HG03565 (cell line): Measurements from ENCODE around the gene BMP10.
A peak's percentile ranks its signal among the peaks of the same experiment; 100 is the strongest.

Source experiments
- ATAC-seq: cut with Tn5 transposase; IDR thresholded peaks from one replicate; pipeline ENCODE4 v1.9.1; 2021; ENCODE audit warnings: mild to moderate bottlenecking, moderate library complexity; ENCODE audit not compliant: unreplicated experiment

Gene BMP10, protein sequence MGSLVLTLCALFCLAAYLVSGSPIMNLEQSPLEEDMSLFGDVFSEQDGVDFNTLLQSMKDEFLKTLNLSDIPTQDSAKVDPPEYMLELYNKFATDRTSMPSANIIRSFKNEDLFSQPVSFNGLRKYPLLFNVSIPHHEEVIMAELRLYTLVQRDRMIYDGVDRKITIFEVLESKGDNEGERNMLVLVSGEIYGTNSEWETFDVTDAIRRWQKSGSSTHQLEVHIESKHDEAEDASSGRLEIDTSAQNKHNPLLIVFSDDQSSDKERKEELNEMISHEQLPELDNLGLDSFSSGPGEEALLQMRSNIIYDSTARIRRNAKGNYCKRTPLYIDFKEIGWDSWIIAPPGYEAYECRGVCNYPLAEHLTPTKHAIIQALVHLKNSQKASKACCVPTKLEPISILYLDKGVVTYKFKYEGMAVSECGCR

GRCh38 chr2:68871159-68871764 is at the start of gene BMP10:
Gene BMP10, minus strand, starts transcription at chr2:68871397. Its CDS starts 39 bp downstream, at chr2:68871358.
- no peak for ATAC-seq

DNA sequence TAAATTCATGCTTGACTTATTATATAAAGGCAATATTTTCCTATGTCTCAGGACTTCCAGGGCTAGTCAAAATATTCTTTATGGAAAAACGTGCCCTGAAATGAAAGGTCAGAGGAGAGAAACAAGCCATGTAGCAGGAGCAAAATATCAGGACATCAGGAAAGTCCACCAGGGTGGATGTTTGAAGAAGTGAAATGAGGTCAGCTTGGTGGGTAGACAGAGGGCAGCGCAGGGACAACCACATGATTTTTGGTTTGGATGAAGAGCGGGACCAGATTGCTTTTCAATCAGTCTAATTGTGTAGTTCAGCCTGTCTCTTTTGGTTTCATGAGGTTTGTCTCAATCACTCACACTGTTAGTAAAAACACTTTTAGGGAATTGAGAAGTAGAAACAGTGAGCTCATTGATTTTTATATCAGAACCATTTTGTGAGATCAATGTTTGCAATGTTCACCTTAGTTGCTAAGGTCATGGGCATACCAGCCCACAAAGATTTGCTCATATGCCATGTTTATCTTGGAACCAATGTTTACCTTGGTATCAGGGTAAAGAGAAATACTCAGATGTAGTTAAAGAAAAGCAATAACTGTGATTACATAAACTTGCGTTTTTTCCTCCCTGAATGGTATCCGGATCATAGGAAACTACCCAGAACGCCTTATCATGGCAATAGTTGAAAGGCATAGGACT is 49.4 kb upstream of the BMP10 start:
- ATAC-seq, result no peak

- no peak for ATAC-seq
Observed at GRCh38 chr2:68918497-68918896, 47.3 kb upstream of the BMP10 start.

DNA sequence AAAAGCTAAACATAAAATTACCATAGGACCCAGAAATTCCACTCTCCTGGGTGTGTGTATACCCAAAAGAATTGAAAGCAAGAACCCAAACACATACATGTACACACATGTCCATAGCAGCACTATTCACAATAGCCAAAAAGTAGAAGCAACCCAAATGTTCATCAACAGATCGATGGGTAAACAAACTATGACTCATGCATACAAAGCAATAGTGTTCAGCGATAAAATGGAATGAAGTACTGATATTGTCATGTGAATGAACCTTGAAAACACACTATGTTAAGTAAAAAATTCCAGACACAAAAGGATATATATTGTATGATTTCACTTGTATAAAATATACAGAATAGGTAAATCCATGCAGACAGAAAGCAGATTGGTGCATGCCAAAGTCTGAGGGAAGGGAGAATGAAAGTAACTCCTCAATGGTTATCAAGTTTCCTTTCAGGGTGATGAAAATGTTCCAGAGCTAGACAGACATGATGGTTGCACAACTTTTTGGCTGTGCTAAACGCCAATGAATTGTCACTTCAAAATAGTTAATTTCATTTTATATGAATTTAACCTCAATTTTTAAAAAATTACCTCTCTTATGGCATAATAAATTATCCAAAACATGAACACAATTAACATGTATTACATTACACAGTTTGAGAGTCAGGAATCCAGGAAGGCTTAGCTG is 46.0 kb upstream of the BMP10 start:
- ATAC-seq, result no peak

GRCh38 chr2:68916226-68916625 is 45.0 kb upstream of the BMP10 start:
- no peak for ATAC-seq

- ATAC-seq, result no peak
Observed at GRCh38 chr2:68915393-68915792, 44.2 kb upstream of the BMP10 start.

DNA sequence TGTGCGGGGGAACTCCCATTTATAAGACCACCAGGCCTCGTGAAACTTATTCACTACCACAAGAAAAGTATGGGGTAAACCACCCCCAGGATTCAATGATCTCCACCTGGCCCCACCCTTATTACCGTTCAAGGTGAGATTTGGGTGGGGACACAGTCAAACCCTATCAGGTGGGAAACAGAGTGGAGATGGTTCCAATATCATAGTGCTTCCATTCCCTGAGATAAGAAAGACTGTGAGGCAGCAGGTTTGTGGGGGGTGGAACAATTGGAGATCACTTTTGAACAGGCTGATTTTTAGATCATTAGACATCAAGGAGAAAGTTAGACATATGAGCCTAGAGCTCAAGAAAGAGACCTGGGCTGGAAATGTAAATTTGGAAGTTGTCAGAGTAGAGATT is 42.2 kb upstream of the BMP10 start:
- no peak for ATAC-seq

DNA sequence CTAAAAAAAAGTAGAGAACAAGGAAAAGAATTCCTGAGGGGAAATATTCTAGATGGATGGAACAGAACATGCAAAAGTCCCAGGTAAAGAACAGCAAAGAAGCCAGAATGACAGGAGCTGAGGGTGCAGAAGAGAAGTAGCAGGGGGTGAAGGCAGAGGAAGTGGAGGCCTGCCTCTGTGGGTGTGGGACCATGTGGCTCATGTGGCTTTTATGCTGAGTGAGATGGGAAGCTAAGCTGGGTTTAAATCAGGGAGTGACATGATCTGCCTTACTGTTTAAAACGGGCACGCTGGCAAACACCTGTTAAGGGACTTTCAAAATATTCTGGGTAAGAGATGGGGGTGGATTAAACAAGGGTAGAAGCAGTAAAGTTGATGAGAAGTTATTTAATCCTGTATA is 41.5 kb upstream of the BMP10 start:
- ATAC-seq, result no peak

DNA sequence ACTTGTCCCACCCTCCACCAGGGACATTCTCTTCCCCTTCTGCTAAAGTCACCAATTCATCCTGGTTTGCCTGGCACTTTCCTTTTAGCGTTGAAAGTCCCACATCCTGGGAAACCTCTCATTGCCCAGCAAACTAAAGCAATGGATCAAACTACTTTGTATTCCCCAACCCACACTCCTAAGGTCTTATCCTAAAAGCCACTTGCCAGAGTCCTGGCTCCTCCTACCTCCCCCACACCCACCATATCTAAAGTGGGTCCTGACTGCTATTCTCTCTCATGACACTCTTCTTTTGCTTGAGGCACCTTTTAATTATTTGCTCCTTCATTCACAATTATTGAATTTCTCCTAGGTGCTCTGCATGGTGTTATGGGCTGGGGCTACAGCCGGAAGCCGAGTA is 40.9 kb upstream of the BMP10 start:
- no peak for ATAC-seq

DNA sequence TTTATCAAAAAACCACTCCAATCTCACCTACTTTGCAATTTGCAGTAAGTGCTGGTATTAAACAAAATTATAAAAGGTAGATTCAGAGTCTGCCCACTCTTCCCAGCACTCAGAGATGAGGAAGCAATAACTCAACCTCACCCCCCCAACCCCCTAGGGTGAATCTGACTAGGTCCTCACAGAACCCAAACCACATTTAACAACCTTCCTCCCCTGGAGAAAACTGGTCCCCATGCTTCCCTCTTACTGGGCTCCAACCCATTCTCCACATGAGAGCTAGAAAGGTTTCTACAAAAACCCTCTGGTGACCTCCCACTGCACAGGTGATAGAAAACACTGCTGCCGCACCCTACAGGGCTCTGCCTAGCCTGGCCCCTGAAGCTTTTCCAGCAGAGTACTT is 40.5 kb upstream of the BMP10 start:
- ATAC-seq, result no peak

GRCh38 chr2:68911246-68911645 is 40.0 kb upstream of the BMP10 start:
- ATAC-seq, result no peak

DNA sequence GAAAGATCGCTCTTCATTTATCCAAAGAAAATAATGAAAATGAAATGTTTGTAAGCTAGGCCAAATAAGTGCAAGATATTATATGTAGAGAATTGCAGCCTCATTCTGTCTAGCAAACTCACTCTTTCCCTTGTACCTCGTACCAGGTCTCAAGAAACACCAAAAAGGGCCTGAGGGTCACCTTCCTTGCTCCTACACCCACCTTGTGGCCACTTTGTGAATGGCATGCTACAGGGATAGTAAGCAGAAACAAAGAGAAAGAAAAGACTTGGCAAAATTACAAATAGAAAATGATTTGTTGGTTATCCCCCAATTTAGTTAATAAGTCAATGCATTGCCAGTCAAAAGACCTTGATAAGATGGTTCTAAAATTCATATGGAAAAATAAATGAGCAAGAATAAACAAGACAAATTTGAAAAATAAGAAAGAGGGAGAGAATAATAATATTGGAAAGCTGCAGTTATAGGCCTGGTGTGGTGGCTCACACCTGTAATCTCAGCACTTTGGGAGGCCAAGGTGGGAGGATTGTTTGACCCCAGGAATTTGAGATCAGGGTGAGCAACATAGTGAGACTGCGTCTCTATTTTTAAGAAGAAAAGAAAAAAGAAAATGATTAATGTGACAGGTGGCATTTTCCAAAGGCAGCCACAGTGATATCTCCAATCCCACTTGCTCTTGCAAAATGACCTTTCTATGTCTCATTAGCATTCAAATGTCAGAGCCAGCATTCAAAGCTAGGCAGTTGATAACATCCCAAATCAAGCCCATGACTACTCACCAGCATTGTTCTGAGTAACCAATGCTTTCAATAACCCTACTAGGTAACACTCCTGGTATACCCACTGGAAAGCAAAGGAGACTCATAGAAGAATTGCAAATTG is 38.8 kb upstream of the BMP10 start:
- peak; percentile 48 for ATAC-seq

- ATAC-seq, result peak; percentile 90
Observed at GRCh38 chr2:68908392-68908970, 37.3 kb upstream of the BMP10 start.

DNA sequence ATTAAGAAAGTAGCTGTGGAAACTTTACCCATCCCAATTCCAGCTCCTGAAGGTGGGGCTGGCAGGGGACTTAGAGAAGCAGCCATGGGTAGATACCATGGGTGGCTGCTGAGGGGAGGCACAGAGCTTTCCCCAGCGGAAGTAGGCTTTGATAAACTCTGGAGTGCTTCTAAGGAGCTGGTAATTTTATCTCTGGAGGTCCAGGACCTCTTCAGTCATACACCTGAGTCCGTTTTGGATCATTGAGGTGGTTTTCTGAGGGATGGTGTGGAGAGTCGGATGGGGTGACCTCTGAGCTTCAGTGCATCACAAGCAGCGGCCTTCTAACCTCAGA is 36.7 kb upstream of the BMP10 start:
- peak; percentile 17 for ATAC-seq

- no peak for ATAC-seq
Observed at GRCh38 chr2:68907232-68907919, 36.2 kb upstream of the BMP10 start.

- ATAC-seq, result no peak
Observed at GRCh38 chr2:68906716-68907115, 35.5 kb upstream of the BMP10 start.

GRCh38 chr2:68905116-68905515 is 33.9 kb upstream of the BMP10 start:
- no peak for ATAC-seq

DNA sequence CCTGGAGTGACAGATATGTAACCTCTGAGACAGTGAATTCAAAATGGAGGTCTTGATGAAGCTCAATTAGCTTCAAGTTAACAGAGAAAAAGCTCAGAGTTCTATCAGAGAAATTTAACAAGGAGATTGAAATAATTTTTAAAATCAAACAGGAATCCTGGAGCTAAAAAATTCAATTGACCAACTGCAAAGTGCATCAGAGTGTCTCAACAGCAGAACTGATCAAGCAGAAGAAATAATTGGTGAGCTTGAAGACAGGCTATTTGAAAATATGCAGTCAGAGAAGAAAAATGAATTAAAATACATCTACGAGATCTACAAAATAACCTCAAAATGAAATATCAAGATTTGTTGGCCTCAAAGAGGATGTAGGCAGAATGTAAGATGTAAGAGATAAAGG is 30.4 kb upstream of the BMP10 start:
- no peak for ATAC-seq

DNA sequence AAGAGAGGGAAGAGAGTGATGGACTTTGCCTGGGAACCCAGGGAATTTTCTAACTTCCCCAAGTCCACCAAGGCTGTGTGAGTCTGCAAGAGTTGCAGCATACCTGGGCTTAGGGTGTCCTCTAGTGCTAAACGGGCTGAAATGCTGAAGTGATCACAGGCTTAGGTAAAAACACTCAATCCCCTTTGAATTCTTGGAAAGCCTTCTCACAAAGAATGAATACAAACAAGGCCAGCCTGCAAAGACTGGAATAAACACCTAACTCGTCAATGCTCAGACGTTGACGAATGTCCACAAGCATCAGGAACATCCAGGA is 30.0 kb upstream of the BMP10 start:
- ATAC-seq, result no peak
